Cardiac fibroblast (primary cell): ENCODE results near the gene HDX.

ENCODE experiments used
- DNase-seq, 2 donors: peaks; one replicate each; pipeline versions ENCODE4 v3.0.0 to v3.0.0-alpha.2; 2010; ENCODE audit warnings: low read depth in 2 of 2
- H3K4me3 ChIP-seq, 2 donors: replicated peaks in 1 of 2; 1 replicate in 1 of 2; 2 replicates in 1 of 2; pipeline ENCODE4 v1.5.1; 2011; ENCODE audit warnings: low read depth in 2 of 2, low read length in 2 of 2, mild to moderate bottlenecking in 2 of 2, moderate library complexity in 1 of 2
- CTCF ChIP-seq: IDR thresholded peaks from one replicate; pipeline ENCODE4 v1.5.1; 2011; ENCODE audit warnings: low read depth, mild to moderate bottlenecking, low read length, inconsistent platforms

The HDX gene

GRCh38 chrX:84475596-84475995 is 26.7 kb downstream of the HDX start:
- no peak overlapping the region for H3K4me3 ChIP-seq
- DNase-seq: no peak
- TF ChIP-seq CTCF: no peak

GRCh38 chrX:84475101-84475500 is 27.2 kb downstream of the HDX start:
- no peak for TF ChIP-seq CTCF
- no peak overlapping the region for H3K4me3 ChIP-seq
- no peak for DNase-seq

GRCh38 chrX:84469226-84469625 is 33.0 kb downstream of the HDX start:
- no peak overlapping the region for H3K4me3 ChIP-seq
- no peak for TF ChIP-seq CTCF
- peak; percentile 22 to 60 for DNase-seq

- no peak for TF ChIP-seq CTCF
- DNase-seq: no peak
- no peak overlapping the region for H3K4me3 ChIP-seq
Measured at GRCh38 chrX:84467898-84468297, 34.4 kb downstream of the HDX start.

GRCh38 chrX:84453351-84454246 is 48.7 kb downstream of the HDX start:
- TF ChIP-seq CTCF: no peak
- no peak overlapping the region for H3K4me3 ChIP-seq
- DNase-seq: no peak

- DNase-seq: peak in 1 of 2 donors; percentile 54
- no peak overlapping the region for H3K4me3 ChIP-seq
- TF ChIP-seq CTCF: no peak
Measured at GRCh38 chrX:84441143-84441542, 61.1 kb downstream of the HDX start.
